ENCODE data around the gene DLD.

DNA sequence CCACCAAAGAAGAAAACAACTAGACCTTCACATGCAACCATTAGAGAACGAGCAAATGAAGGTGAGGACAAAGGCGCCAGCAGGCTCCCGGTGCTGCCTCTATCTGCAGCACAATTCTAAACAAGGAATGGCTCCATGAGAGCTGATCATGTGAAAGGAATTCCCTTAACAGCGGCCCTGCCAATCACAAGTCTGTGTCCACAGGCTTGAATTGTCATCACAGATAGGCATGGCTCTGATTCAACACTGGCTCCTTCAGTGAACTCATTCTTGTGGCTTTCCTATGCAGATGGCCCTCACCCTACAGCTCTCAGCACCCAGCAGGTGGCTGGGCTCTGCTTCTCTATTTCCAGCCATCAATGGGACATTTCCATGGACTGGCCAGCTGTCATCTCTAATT, 75.7 kb downstream of the DLD start:
- TF ChIP-seq, protein P1, sequence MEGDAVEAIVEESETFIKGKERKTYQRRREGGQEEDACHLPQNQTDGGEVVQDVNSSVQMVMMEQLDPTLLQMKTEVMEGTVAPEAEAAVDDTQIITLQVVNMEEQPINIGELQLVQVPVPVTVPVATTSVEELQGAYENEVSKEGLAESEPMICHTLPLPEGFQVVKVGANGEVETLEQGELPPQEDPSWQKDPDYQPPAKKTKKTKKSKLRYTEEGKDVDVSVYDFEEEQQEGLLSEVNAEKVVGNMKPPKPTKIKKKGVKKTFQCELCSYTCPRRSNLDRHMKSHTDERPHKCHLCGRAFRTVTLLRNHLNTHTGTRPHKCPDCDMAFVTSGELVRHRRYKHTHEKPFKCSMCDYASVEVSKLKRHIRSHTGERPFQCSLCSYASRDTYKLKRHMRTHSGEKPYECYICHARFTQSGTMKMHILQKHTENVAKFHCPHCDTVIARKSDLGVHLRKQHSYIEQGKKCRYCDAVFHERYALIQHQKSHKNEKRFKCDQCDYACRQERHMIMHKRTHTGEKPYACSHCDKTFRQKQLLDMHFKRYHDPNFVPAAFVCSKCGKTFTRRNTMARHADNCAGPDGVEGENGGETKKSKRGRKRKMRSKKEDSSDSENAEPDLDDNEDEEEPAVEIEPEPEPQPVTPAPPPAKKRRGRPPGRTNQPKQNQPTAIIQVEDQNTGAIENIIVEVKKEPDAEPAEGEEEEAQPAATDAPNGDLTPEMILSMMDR (IDR thresholded peaks at IDR 0.05; ENCODE audit: borderline replicate concordance, extremely low read depth, low read length, poor library complexity, severe bottlenecking) = no peak
- TF ChIP-seq EZH2 (IDR thresholded peaks at IDR 0.05; ENCODE audit: borderline replicate concordance, low read depth, low read length, severe bottlenecking) = no peak

All from DND-41 (cell line).